NCI-H2171 (cell line): ENCODE results near the gene SPDYE3.
"Not testable (repeated sequence)": the region's sequence is repeated elsewhere in the genome, so short reads cannot be mapped to it uniquely, and the experiment has no call there.

ENCODE experiments used
- DNase-seq: peaks from one replicate; lab custom pipeline; 2025; lab: John Stamatoyannopoulos, UW

SPDYE3 gene, protein sequence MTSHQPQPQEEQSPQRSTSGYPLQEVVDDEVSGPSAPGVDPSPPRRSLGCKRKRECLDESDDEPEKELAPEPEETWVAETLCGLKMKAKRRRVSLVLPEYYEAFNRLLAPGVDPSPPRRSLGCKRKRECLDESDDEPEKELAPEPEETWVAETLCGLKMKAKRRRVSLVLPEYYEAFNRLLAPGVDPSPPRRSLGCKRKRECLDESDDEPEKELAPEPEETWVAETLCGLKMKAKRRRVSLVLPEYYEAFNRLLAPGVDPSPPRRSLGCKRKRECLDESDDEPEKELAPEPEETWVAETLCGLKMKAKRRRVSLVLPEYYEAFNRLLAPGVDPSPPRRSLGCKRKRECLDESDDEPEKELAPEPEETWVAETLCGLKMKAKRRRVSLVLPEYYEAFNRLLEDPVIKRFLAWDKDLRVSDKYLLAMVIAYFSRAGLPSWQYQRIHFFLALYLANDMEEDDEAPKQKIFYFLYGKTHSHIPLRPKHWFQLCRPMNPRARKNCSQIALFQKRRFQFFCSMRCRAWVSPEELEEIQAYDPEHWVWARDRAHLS

GRCh38 chr7:100307402-100307801 is at the start of gene SPDYE3:
Gene SPDYE3 (plus strand): TSS chr7:100307702. CDS start chr7:100307886, 184 bp downstream.
- DNase-seq, result not testable (repeated sequence)

DNA sequence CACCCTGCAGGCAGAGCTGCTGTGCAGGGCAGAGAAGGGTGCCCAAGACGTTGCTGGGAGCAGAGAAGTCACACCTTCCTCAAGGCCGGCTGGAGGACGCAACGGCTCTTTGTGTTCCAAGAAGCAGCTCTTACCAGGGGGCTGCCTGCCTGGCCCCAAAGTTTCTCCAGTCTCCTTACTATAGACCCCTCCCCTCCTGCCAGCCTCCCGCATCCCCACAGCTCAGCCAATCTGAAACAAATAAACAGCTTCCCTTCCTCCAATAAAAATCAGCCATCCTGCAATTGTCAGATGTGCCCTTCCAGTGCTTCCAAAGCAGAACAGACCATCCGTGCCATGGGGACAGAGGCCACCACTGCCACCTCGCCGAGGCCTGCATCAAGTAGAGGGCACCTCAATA is 47.5 kb upstream of the SPDYE3 start:
- DNase-seq, result not testable (repeated sequence)

GRCh38 chr7:100262896-100263295 is 44.6 kb upstream of the SPDYE3 start:
- not testable (repeated sequence) for DNase-seq

DNA sequence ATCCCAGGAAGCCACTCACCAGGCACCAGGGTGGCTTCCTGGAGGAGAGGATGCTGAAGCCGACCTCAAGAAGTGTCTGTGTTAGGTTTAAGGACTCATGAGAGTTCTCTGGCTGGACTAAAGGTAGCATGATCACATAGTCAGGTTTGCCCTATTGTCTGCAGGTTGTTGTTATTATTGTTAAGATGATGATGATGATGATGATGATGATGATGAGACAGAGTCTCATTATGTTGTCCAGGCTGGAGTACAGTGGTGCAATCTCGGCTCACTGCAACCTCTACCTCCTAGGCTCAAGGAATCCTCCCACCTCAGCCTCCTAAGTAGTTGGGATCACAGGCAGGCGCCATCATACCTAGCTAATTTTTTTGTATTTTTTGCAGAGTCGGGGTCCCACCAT is 43.3 kb upstream of the SPDYE3 start:
- not testable (repeated sequence) for DNase-seq

DNA sequence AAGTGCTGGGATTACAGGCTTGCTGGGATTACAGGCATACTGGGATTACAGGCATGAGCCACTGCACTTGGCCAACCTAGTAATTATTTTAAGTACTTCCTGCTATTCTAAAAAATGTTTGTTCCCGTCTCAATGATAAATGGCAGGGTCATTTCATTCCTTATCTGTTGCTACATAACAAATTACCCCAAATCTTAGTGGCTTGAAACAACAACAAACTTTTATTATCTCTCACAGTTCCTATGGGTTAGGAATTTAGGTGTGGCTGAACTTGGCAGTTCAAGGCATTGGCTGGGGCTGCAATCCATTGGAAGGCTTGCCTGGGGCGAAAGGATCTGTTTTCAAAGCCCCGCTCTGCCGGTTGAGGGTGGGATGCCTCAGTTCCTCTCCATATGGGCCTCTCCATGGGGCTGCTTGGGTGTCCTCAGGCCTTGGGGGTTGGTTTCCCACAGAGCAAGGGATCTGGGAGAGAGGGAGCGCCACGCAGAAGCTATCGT is 42.8 kb upstream of the SPDYE3 start:
- DNase-seq, result not testable (repeated sequence)

GRCh38 chr7:100265851-100266250 is 41.7 kb upstream of the SPDYE3 start:
- DNase-seq, result not testable (repeated sequence)

GRCh38 chr7:100266576-100267354 is 40.7 kb upstream of the SPDYE3 start:
- DNase-seq, result no peak

- no peak for DNase-seq
These were observed 39.9 kb upstream of the SPDYE3 start for GRCh38 chr7:100267648-100268047.

GRCh38 chr7:100268882-100269281 is 38.6 kb upstream of the SPDYE3 start:
- DNase-seq, result not testable (repeated sequence)

- not testable (repeated sequence) for DNase-seq
These were observed 38.0 kb upstream of the SPDYE3 start for GRCh38 chr7:100269306-100270045.

- DNase-seq, result not testable (repeated sequence)
These were observed 37.2 kb upstream of the SPDYE3 start for GRCh38 chr7:100270046-100270918.

- peak; percentile 60 for DNase-seq
These were observed 36.4 kb upstream of the SPDYE3 start for GRCh38 chr7:100270941-100271593.

DNA sequence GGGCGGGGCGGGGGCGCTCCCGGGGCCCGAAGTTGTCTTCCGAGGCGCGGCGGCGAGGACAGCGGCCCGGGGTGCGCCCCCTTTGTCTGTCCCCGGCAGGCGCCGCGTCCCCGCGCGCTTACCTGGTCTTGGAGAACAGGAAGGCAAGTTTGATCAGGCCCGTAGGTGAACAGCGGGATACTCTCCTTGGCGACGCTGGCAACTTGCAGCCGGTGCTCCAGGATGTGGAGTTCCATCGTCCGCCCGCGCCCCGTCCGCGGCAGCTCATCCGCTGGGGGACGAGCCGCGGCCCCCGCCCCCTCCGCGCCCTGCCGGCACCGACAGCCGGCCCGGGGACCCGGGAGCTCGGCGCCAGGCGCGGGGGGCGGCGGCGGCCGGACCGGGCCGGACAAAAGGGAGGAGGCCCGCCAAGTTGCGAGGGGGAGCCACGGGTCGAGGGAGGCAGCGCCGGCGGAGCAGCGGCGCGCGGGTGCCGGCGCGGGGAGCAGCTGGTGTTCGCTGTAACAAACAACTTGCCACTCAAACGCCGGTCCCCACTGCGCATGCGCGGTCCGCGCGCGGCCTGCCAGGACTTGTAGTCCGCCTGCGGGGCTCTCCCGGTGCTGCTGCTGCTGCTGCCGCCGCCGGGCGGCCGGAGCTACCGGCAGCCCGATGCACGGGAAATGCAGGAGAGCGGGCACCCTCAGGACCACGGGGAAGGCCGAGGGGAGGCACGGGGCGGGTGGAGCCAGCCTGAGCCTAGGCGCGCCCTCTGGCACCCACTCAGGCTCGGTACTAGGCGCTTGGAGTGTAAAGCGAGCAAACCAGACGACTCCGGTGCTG is 35.6 kb upstream of the SPDYE3 start:
- DNase-seq, result peak; percentile 86

- not testable (repeated sequence) for DNase-seq
These were observed 35.0 kb upstream of the SPDYE3 start for GRCh38 chr7:100272538-100272902.

DNA sequence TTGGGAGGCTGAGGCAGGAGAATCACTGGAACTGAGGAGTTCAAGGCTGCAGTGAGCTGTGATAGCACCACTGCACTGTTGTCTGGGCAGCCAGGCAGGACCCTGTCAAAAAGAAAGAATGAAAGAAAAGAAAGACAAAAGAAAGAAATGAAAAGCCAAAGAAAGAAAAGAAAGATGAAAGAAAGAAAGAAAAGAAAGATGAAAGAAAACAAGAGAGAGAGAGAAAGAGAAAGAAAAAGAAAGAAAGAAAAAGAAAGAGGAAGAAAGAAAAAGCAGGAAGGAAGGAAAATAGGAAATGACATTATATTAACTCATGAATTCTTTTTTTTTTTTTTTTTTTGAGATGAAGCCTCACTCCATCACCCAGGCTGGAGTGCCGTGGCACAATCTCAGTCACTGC is 32.4 kb upstream of the SPDYE3 start:
- no peak for DNase-seq

DNA sequence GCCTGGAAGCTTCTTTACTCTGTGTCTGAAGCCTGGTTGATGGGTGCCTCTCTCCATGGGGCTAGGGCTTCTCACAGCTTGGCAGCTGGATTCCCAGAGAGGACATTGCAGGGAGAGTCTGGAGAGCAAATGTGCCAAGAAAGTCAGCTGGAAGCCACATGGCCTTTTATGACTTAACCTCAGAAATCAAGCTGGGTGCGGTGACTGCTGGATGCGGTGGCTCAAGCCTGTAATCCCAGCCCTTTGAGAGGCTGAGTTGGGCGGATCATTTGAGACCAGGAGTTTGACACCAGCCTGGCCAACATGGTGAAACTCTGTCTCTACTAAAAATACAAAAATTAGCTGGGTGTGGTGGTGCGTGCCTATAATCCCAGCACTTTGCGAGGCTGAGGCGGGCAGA is 31.4 kb upstream of the SPDYE3 start:
- not testable (repeated sequence) for DNase-seq

- DNase-seq, result not testable (repeated sequence)
These were observed 25.4 kb upstream of the SPDYE3 start for GRCh38 chr7:100282069-100282608.

- DNase-seq, result not testable (repeated sequence)
These were observed 24.4 kb upstream of the SPDYE3 start for GRCh38 chr7:100283147-100283546.
